ENCODE measurements around the gene DHX16. TPM values are rescaled to one million over a fixed set of nuclear protein-coding genes. Genes with fewer than 3 reads are reported as not detected.

The DHX16 gene
- total RNA-seq, 1 experiment from 2014 or later = 32.2 TPM

DNA sequence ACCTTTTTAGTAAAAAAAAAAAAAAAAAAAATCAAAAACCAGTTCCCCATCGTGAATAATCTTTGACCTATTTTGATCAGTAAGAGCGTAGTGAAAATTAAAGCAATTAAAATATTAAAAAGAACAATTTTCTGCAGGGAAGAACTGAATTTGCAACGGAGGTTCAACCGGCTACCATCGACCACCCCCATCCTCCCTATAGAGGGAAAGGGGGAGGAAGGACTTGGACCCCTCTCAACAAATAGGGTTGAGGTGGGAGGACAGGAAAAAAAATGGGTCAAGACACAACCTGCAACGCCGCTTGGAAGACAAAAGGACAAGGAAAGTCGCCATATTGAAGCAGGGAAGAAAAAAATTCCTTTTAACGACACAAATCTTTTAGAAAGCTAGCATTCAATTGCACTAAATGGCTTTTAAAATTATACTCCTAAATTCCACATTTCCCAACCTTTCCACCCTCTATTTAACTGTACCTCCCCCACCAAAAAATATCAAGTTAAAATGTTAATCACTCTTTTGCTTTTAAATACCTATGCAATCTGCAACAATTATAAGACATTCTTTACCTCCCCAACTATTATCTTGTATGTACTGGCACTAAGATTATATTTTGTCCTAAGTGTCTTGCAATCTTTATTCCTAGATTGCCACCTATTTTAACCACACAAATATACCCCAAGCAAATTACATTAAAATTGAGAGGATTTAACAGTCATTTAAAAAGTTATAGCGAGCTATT, 57.4 kb downstream of the DHX16 start (continued):
- TF ChIP-seq IRF1 (CRISPR knock-in tag; IDR thresholded peaks at IDR 0.05) (no peak), SP1 (CRISPR knock-in tag; conservative IDR thresholded peaks at IDR 0.05) (0 out of 2 replicates have a peak, but pooled peaks have one; percentile 8), ZMAT4 (CRISPR knock-in tag; IDR thresholded peaks at IDR 0.05) (peak; percentile 24; the same call in 1 of the 2 replicates), GTF2I (CRISPR knock-in tag; conservative IDR thresholded peaks at IDR 0.05) (no peak), ZNF416 (CRISPR knock-in tag; IDR thresholded peaks at IDR 0.05) (peak; percentile 94; the same call in 1 of the 2 replicates), ELF4 (CRISPR knock-in tag; IDR thresholded peaks at IDR 0.05; ENCODE audit: low read depth) (no peak), FOXP1 (CRISPR knock-in tag; IDR thresholded peaks at IDR 0.05; ENCODE audit: borderline replicate concordance) (no peak), ESRRA (CRISPR knock-in tag; IDR thresholded peaks at IDR 0.05; ENCODE audit: borderline replicate concordance) (no peak), SMAD3 (CRISPR knock-in tag; IDR thresholded peaks at IDR 0.05; ENCODE audit: borderline replicate concordance) (no peak), STAT6 (CRISPR knock-in tag; conservative IDR thresholded peaks at IDR 0.05; ENCODE audit: low read depth) (no peak), ETV6 (CRISPR knock-in tag; IDR thresholded peaks at IDR 0.05) (no peak), CBFB (CRISPR knock-in tag; IDR thresholded peaks at IDR 0.05; ENCODE audit: low read depth) (no peak), NFATC4 (CRISPR knock-in tag; IDR thresholded peaks at IDR 0.05) (peak; percentile 88), ZBTB43 (CRISPR knock-in tag; IDR thresholded peaks at IDR 0.05) (no peak), TP53 (CRISPR knock-in tag; IDR thresholded peaks at IDR 0.05) (no peak), HMGA2 (CRISPR knock-in tag; IDR thresholded peaks at IDR 0.05) (no peak), ZNF219 (CRISPR knock-in tag; IDR thresholded peaks at IDR 0.05; ENCODE audit: borderline replicate concordance) (no peak), ZNF121 (CRISPR knock-in tag; IDR thresholded peaks at IDR 0.05) (no peak), NFE2L1 (CRISPR knock-in tag; IDR thresholded peaks at IDR 0.05) (no peak), ZNF263 (CRISPR knock-in tag; IDR thresholded peaks at IDR 0.05; ENCODE audit: low read depth) (no peak), ZNF396 (CRISPR knock-in tag; IDR thresholded peaks at IDR 0.05; ENCODE audit: borderline replicate concordance) (no peak), EMX1 (CRISPR knock-in tag; IDR thresholded peaks at IDR 0.05) (peak; percentile 95), CREM (CRISPR knock-in tag; IDR thresholded peaks at IDR 0.05) (no peak), MXD4 (CRISPR knock-in tag; IDR thresholded peaks at IDR 0.05; ENCODE audit: borderline replicate concordance) (no peak)
- TF ChIP-seq, protein P1, sequence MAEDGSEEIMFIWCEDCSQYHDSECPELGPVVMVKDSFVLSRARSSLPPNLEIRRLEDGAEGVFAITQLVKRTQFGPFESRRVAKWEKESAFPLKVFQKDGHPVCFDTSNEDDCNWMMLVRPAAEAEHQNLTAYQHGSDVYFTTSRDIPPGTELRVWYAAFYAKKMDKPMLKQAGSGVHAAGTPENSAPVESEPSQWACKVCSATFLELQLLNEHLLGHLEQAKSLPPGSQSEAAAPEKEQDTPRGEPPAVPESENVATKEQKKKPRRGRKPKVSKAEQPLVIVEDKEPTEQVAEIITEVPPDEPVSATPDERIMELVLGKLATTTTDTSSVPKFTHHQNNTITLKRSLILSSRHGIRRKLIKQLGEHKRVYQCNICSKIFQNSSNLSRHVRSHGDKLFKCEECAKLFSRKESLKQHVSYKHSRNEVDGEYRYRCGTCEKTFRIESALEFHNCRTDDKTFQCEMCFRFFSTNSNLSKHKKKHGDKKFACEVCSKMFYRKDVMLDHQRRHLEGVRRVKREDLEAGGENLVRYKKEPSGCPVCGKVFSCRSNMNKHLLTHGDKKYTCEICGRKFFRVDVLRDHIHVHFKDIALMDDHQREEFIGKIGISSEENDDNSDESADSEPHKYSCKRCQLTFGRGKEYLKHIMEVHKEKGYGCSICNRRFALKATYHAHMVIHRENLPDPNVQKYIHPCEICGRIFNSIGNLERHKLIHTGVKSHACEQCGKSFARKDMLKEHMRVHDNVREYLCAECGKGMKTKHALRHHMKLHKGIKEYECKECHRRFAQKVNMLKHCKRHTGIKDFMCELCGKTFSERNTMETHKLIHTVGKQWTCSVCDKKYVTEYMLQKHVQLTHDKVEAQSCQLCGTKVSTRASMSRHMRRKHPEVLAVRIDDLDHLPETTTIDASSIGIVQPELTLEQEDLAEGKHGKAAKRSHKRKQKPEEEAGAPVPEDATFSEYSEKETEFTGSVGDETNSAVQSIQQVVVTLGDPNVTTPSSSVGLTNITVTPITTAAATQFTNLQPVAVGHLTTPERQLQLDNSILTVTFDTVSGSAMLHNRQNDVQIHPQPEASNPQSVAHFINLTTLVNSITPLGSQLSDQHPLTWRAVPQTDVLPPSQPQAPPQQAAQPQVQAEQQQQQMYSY (CRISPR knock-in tag; IDR thresholded peaks at IDR 0.05) = no peak
- TF ChIP-seq, protein P2, sequence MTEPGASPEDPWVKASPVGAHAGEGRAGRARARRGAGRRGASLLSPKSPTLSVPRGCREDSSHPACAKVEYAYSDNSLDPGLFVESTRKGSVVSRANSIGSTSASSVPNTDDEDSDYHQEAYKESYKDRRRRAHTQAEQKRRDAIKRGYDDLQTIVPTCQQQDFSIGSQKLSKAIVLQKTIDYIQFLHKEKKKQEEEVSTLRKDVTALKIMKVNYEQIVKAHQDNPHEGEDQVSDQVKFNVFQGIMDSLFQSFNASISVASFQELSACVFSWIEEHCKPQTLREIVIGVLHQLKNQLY (CRISPR knock-in tag; IDR thresholded peaks at IDR 0.05) = no peak
- TF ChIP-seq, protein P3, sequence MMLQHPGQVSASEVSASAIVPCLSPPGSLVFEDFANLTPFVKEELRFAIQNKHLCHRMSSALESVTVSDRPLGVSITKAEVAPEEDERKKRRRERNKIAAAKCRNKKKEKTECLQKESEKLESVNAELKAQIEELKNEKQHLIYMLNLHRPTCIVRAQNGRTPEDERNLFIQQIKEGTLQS (CRISPR knock-in tag; conservative IDR thresholded peaks at IDR 0.05) = no peak
- TF ChIP-seq, protein P4, sequence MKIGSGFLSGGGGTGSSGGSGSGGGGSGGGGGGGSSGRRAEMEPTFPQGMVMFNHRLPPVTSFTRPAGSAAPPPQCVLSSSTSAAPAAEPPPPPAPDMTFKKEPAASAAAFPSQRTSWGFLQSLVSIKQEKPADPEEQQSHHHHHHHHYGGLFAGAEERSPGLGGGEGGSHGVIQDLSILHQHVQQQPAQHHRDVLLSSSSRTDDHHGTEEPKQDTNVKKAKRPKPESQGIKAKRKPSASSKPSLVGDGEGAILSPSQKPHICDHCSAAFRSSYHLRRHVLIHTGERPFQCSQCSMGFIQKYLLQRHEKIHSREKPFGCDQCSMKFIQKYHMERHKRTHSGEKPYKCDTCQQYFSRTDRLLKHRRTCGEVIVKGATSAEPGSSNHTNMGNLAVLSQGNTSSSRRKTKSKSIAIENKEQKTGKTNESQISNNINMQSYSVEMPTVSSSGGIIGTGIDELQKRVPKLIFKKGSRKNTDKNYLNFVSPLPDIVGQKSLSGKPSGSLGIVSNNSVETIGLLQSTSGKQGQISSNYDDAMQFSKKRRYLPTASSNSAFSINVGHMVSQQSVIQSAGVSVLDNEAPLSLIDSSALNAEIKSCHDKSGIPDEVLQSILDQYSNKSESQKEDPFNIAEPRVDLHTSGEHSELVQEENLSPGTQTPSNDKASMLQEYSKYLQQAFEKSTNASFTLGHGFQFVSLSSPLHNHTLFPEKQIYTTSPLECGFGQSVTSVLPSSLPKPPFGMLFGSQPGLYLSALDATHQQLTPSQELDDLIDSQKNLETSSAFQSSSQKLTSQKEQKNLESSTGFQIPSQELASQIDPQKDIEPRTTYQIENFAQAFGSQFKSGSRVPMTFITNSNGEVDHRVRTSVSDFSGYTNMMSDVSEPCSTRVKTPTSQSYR (CRISPR knock-in tag; IDR thresholded peaks at IDR 0.05) = no peak
